ENCODE measurements around the gene ADGRD1.

DNA sequence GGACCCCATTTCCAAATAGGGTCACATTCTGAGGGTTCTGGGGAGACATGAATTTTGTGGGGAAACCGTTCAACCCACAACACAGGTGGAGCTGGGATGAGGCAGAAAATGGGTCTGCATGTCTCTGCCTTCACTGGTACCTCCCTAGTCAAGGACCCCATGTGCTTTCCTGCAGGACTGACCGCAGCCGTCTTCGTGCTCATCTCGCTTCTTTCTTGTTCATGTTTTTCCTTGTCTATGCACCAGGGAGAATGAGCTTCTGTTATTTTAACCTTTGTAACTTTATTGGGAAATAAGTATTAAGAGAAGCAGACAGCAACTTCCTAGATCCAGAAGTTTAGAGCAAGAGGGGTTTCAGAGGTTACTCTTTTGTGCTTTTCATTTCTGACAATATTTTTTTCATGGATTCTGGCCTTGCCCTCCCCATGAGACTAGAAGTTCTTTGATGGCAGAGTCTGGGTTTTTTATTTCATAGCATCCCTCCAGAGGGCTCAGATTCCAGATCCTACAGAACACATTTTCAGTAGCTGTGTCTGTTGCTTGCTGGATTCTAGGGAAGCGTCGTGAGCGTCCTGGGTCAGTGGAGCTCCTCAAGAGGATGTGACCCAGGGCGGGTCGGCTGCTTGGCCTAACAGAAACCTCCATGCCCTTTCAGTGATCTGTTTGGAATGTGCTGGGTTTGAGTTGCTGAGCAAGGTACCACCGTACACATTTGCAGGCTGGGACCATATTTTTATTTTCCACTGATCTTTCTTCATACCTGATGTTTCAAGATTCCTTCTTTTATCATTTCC is 104.2 kb downstream of the ADGRD1 start:
- TF ChIP-seq, protein P1, sequence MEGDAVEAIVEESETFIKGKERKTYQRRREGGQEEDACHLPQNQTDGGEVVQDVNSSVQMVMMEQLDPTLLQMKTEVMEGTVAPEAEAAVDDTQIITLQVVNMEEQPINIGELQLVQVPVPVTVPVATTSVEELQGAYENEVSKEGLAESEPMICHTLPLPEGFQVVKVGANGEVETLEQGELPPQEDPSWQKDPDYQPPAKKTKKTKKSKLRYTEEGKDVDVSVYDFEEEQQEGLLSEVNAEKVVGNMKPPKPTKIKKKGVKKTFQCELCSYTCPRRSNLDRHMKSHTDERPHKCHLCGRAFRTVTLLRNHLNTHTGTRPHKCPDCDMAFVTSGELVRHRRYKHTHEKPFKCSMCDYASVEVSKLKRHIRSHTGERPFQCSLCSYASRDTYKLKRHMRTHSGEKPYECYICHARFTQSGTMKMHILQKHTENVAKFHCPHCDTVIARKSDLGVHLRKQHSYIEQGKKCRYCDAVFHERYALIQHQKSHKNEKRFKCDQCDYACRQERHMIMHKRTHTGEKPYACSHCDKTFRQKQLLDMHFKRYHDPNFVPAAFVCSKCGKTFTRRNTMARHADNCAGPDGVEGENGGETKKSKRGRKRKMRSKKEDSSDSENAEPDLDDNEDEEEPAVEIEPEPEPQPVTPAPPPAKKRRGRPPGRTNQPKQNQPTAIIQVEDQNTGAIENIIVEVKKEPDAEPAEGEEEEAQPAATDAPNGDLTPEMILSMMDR (IDR thresholded peaks at IDR 0.05), result no peak
- TF ChIP-seq POLR2A (IDR thresholded peaks at IDR 0.05), result no peak
